ENCODE measurements around the gene OGDHL. TPM values are rescaled to one million over a fixed set of nuclear protein-coding genes. Genes with fewer than 3 reads are reported as not detected.

Gene OGDHL
- total and polyA plus RNA-seq, 2 of the 13 experiments (the other 11 are each of a cell fraction or from before 2014, with no cell fraction given): 3.0 to 9.8 TPM

- no peak; the same call in 1 of the 2 replicates for TF ChIP-seq CTCF (CRISPR knock-in tag; IDR thresholded peaks at IDR 0.05)
- no peak; the same call in 1 of the 2 replicates for TF ChIP-seq TRIM24 (CRISPR knock-in tag; IDR thresholded peaks at IDR 0.05)
- 0 out of 2 replicates have a peak, but pooled peaks have one; percentile 42 for TF ChIP-seq SNAPC4 (CRISPR knock-in tag; IDR thresholded peaks at IDR 0.05)
- peak; percentile 74 for TF ChIP-seq PHF20 (CRISPR knock-in tag; IDR thresholded peaks at IDR 0.05)
- no peak for TF ChIP-seq ZNF550 (CRISPR knock-in tag; IDR thresholded peaks at IDR 0.05; ENCODE audit: borderline replicate concordance)
- no peak for TF ChIP-seq ZBTB8A (CRISPR knock-in tag; IDR thresholded peaks at IDR 0.05; ENCODE audit: borderline replicate concordance, low read depth)
- peak in 1 of 2 experiments; percentile 73; a peak in 1 of 4 replicates for TF ChIP-seq ATF4 (CRISPR knock-in tag; IDR thresholded peaks at IDR 0.05)
- TF ChIP-seq HNF4G (IDR thresholded peaks at IDR 0.05; ENCODE audit: borderline replicate concordance, low read depth, low read length): no peak
- TF ChIP-seq HNF4G (CRISPR knock-in tag; IDR thresholded peaks at IDR 0.05; ENCODE audit: borderline replicate concordance, low read depth): peak; percentile 60; the same call in 1 of the 2 replicates
- no peak for TF ChIP-seq NCOR1 (IDR thresholded peaks at IDR 0.05; ENCODE audit: borderline replicate concordance, low read length)
- TF ChIP-seq THAP11 (CRISPR knock-in tag; IDR thresholded peaks at IDR 0.05): peak; percentile 76
- no peak; the same call in 1 of the 2 replicates for TF ChIP-seq ZNF556 (CRISPR knock-in tag; IDR thresholded peaks at IDR 0.05; ENCODE audit: borderline replicate concordance)
- TF ChIP-seq USF2 (IDR thresholded peaks at IDR 0.05; ENCODE audit: low read depth, low read length): peak; percentile 91
- TF ChIP-seq USF2 (CRISPR knock-in tag; IDR thresholded peaks at IDR 0.05; ENCODE audit: borderline replicate concordance): peak; percentile 85; the same call in 1 of the 2 replicates
- peak; percentile 98 for TF ChIP-seq CCDC6 (CRISPR knock-in tag; IDR thresholded peaks at IDR 0.05)
- TF ChIP-seq SALL2 (CRISPR knock-in tag; IDR thresholded peaks at IDR 0.05): peak; percentile 97
- no peak for TF ChIP-seq ZNF224 (CRISPR knock-in tag; IDR thresholded peaks at IDR 0.05)
- peak; percentile 84 for TF ChIP-seq TBX2 (CRISPR knock-in tag; IDR thresholded peaks at IDR 0.05; ENCODE audit: borderline replicate concordance)
- TF ChIP-seq SOX5 (CRISPR knock-in tag; IDR thresholded peaks at IDR 0.05; ENCODE audit: borderline replicate concordance): peak; percentile 60; the same call in 1 of the 2 replicates
Measured at GRCh38 chr10:49761789-49762565, at the start of gene OGDHL (continued).
